HCT116 (cell line): ENCODE data around the gene GKAP1. TPM values are rescaled to one million over a fixed set of nuclear protein-coding genes. Genes with fewer than 3 reads are reported as not detected.

Source experiments
- ATAC-seq: fragments of 200-7000 bp; cut with Tn5 transposase; 2 replicates; pipeline ENCODE4 v1.9.1; 2020; ENCODE audit warnings: mild to moderate bottlenecking, moderate library complexity
- BruUV-seq: library from RNA; stranded (reverse); fragments of 400-500 nt; replicated peaks from 2 replicates; lab custom pipeline; 2021; lab: Mats Ljungman, UMichigan
- CTCF ChIA-PET: fragments of 300-600 bp; sonication (Branson Sonifier 250); formaldehyde crosslinking; loops from one replicate; lab custom pipeline; 2021; ENCODE audit warnings: antibody characterized with exemption; lab: Charles Lee
- POLR2A ChIA-PET: fragments of 300-600, 350-600 bp; sonication (Branson Sonifier 250); formaldehyde crosslinking; loops from one replicate; lab custom pipeline; 2021; ENCODE audit warnings: antibody characterized with exemption; lab: Charles Lee
- RAD21 ChIA-PET, 2 experiments: fragments of 300-600 bp; sonication (Branson Sonifier 250); formaldehyde crosslinking; loops; one replicate each; lab custom pipeline; 2023; ENCODE audit warnings: low total read pairs in 2 of 2; ENCODE audit not compliant: uncharacterized antibody in 2 of 2, unreplicated experiment in 2 of 2, low non-redundant PET in 1 of 2; lab: Charles Lee
- DNase-seq: peaks from one replicate; pipeline ENCODE4 v3.0.0-alpha.2; 2010; ENCODE audit warnings: low read depth, low spot score
- H2AFZ ChIP-seq: fragments of 200-600 bp; shearing (Covaris generic), sonication (generic); 2 replicates; pipeline ENCODE4 v1.6.1; 2017; ENCODE audit warnings: low read depth, mixed run types, mixed read lengths, antibody characterized with exemption, low read length; ENCODE audit not compliant: poor library complexity, severe bottlenecking
- H3K27ac ChIP-seq: 2 replicates; pipeline ENCODE4 v1.5.1; 2012; ENCODE audit warnings: low read depth, low read length
- H3K27me3 ChIP-seq: fragments of 200-600 bp; sonication (generic); 2 replicates; pipeline ENCODE4 v1.6.1; 2016; ENCODE audit warnings: mixed run types, low read length, mixed read lengths; ENCODE audit not compliant: insufficient read depth
- H3K36me3 ChIP-seq, 2 experiments: fragments of 200-500 bp in 1 of 2; fragments of 200-600 bp in 1 of 2; sonication (Bioruptor generic) in 1 of 2; sonication (generic) in 1 of 2; 2 replicates each; pipeline versions ENCODE4 v1.5.1 to v1.6.1; 2014 to 2016; ENCODE audit warnings: low read length in 2 of 2, inconsistent platforms in 1 of 2, mixed read lengths in 1 of 2, mixed run types in 1 of 2; ENCODE audit not compliant: insufficient read depth in 2 of 2, control insufficient read depth in 1 of 2
- H3K4me1 ChIP-seq, 2 experiments: fragments of 200-600 bp in 1 of 2; sonication (generic) in 1 of 2; 2 replicates each; pipeline versions ENCODE4 v1.5.1 to v1.6.1; 2012 to 2017; ENCODE audit warnings: low read length in 2 of 2, inconsistent platforms in 1 of 2, mild to moderate bottlenecking in 1 of 2, mixed read lengths in 1 of 2, mixed run types in 1 of 2, moderate library complexity in 1 of 2; ENCODE audit not compliant: insufficient read depth in 2 of 2, control insufficient read depth in 1 of 2
- H3K4me2 ChIP-seq: fragments of 200-600 bp; sonication (generic); 2 replicates; pipeline ENCODE4 v1.6.1; 2017; ENCODE audit warnings: mixed run types, low read length, mixed read lengths
- H3K4me3 ChIP-seq, 2 experiments: fragments of 200-600 bp in 1 of 2; sonication (generic) in 1 of 2; replicated peaks in 1 of 2; 2 replicates each; pipeline ENCODE4 v1.5.1; 2011 to 2016; ENCODE audit warnings: low read length in 2 of 2, control low read depth in 1 of 2, low read depth in 1 of 2, mild to moderate bottlenecking in 1 of 2, mixed read lengths in 1 of 2, mixed run types in 1 of 2
- H3K79me2 ChIP-seq: fragments of 200-600 bp; sonication (generic); 2 replicates; pipeline ENCODE4 v1.6.1; 2017; ENCODE audit warnings: mild to moderate bottlenecking, mixed run types, low read length, moderate library complexity, mixed read lengths; ENCODE audit not compliant: insufficient read depth
- H3K9ac ChIP-seq: fragments of 200-600 bp; sonication (generic); 2 replicates; pipeline ENCODE4 v1.6.1; 2016; ENCODE audit warnings: low read length, mixed read lengths
- H3K9me2 ChIP-seq: fragments of 200-600 bp; sonication (generic), shearing (Covaris generic); 2 replicates; pipeline ENCODE4 v1.6.1; 2017; ENCODE audit warnings: mixed run types, mild to moderate bottlenecking, moderate library complexity; ENCODE audit not compliant: insufficient read depth
- H3K9me3 ChIP-seq, 2 experiments: fragments of 200-500 bp in 1 of 2; fragments of 200-600 bp in 1 of 2; sonication (Bioruptor generic) in 1 of 2; sonication (generic) in 1 of 2; 2 replicates each; pipeline ENCODE4 v1.6.1; 2014 to 2017; ENCODE audit warnings: low read length in 2 of 2, mixed read lengths in 2 of 2, inconsistent platforms in 1 of 2, low read depth in 1 of 2, mild to moderate bottlenecking in 1 of 2, mixed run types in 1 of 2, moderate library complexity in 1 of 2; ENCODE audit not compliant: control insufficient read depth in 1 of 2, insufficient read depth in 1 of 2
- H4K20me1 ChIP-seq: fragments of 200-600 bp; sonication (generic), shearing (Covaris generic); 2 replicates; pipeline ENCODE4 v1.6.1; 2017; ENCODE audit warnings: mixed run types, mild to moderate bottlenecking, moderate library complexity; ENCODE audit not compliant: insufficient read depth
- CTCF ChIP-seq, 3 experiments: fragments of 200-600 bp in 1 of 3; sonication (generic) in 1 of 3; IDR thresholded peaks in 2 of 3; conservative IDR thresholded peaks in 1 of 3; 2 replicates each; pipeline ENCODE4 v1.5.1; 2012 to 2017; ENCODE audit warnings: low read depth in 2 of 3, low read length in 2 of 3, antibody characterized with exemption in 1 of 3, borderline replicate concordance in 1 of 3, control low read depth in 1 of 3, mild to moderate bottlenecking in 1 of 3, mixed read lengths in 1 of 3, mixed run types in 1 of 3, moderate library complexity in 1 of 3; ENCODE audit not compliant: insufficient read depth in 1 of 3
- SP1 ChIP-seq: IDR thresholded peaks from 2 replicates; pipeline ENCODE4 v1.6.1; 2012; ENCODE audit warnings: low read depth
- intact Hi-C: fragments of 100-400 bp; cut with micrococcal nuclease; formaldehyde crosslinking; loops from 2 replicates; pipeline ENCODE4 v1.10.0; 2022
- total RNA-seq: library from RNA; stranded (reverse); gene quantifications from one replicate; pipeline ENCODE4 v1.2.1, GENCODE V29; 2021; ENCODE audit not compliant: unreplicated experiment
- TF ChIP-seq, protein P1 (sequence below): IDR thresholded peaks from 2 replicates; pipeline ENCODE4 v1.6.1; 2011; ENCODE audit warnings: mild to moderate bottlenecking, low read length, moderate library complexity; ENCODE audit not compliant: insufficient replicate concordance; ENCODE audit errors: extremely low read depth

The GKAP1 gene
- total RNA-seq, 1 experiment from 2014 or later = 6.8 TPM

GRCh38 chr9:83715794-83716193, 101.8 kb downstream of the GKAP1 start:
- H2AFZ ChIP-seq = no peak overlapping the region
- TF ChIP-seq CTCF (IDR thresholded peaks at IDR 0.05 in 2 of 3, conservative IDR thresholded peaks at IDR 0.05 in 1 of 3; ENCODE audit: borderline replicate concordance in 1 of 3, insufficient read depth in 1 of 3, low read depth in 2 of 3, low read length in 2 of 3) = no peak
- TF ChIP-seq, protein P1, sequence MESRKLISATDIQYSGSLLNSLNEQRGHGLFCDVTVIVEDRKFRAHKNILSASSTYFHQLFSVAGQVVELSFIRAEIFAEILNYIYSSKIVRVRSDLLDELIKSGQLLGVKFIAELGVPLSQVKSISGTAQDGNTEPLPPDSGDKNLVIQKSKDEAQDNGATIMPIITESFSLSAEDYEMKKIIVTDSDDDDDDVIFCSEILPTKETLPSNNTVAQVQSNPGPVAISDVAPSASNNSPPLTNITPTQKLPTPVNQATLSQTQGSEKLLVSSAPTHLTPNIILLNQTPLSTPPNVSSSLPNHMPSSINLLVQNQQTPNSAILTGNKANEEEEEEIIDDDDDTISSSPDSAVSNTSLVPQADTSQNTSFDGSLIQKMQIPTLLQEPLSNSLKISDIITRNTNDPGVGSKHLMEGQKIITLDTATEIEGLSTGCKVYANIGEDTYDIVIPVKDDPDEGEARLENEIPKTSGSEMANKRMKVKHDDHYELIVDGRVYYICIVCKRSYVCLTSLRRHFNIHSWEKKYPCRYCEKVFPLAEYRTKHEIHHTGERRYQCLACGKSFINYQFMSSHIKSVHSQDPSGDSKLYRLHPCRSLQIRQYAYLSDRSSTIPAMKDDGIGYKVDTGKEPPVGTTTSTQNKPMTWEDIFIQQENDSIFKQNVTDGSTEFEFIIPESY = no peak
- DNase-seq (no peak), ATAC-seq (no peak)
- H3K9me2 ChIP-seq = no peaks in the 10 kb centered on the region
- H3K4me1 ChIP-seq = no peaks in the 10 kb centered on the region
- no peak overlapping the region for H3K4me2 ChIP-seq
- POLR2A ChIA-PET = no interaction called here
- H4K20me1 ChIP-seq = no peaks in the 10 kb centered on the region
- no peaks in the 10 kb centered on the region for H3K79me2 ChIP-seq
- intact Hi-C loops = no loop called here
- no peaks in the 10 kb centered on the region for H3K36me3 ChIP-seq
- H3K27ac ChIP-seq = no peak overlapping the region
- no peaks in the 10 kb centered on the region; a peak in 1 of 4 replicates for H3K9me3 ChIP-seq
- BruUV-seq = no TSS peak
- RAD21 ChIA-PET = no interaction called here
- H3K27me3 ChIP-seq = no peaks in the 10 kb centered on the region
- CTCF ChIA-PET = no interaction called here
- no peak overlapping the region for H3K4me3 ChIP-seq
- H3K9ac ChIP-seq = no peak overlapping the region

DNA sequence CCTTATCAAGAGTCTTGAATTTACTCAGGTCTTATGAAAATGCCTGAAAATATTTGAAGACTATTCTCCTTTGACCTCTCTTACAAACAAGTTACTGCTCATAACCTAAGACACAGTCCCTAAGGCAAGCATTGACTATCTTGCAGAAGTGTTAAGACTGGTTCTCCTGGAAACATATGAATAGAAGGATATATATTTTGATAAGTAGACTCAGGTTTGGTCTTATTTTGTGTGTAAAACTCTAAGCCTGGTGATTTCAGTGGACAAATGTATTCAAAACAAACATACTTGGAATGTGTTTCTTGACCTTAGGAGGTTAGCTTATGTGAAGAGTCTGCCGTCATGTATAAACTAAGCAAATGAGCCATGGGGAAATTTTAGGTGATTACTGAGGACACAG, 102.3 kb downstream of the GKAP1 start:
- no peak for ATAC-seq
- intact Hi-C loops = no loop called here
- no peaks in the 10 kb centered on the region for H4K20me1 ChIP-seq
- H3K4me2 ChIP-seq = no peak overlapping the region
- no peak overlapping the region for H3K4me3 ChIP-seq
- H3K36me3 ChIP-seq = no peaks in the 10 kb centered on the region
- no peaks in the 10 kb centered on the region for H3K4me1 ChIP-seq
- H3K9ac ChIP-seq = no peak overlapping the region
- TF ChIP-seq CTCF (IDR thresholded peaks at IDR 0.05 in 2 of 3, conservative IDR thresholded peaks at IDR 0.05 in 1 of 3; ENCODE audit: borderline replicate concordance in 1 of 3, insufficient read depth in 1 of 3, low read depth in 2 of 3, low read length in 2 of 3) (no peak), SP1 (no peak)
- no peak for DNase-seq
- no peak overlapping the region for H2AFZ ChIP-seq
- H3K79me2 ChIP-seq = no peaks in the 10 kb centered on the region
- ChIA-PET POLR2A (no interaction called here), CTCF (no interaction called here), RAD21 (no interaction called here)
- no peaks in the 10 kb centered on the region for H3K9me2 ChIP-seq
- no TSS peak for BruUV-seq
- H3K9me3 ChIP-seq = no peaks in the 10 kb centered on the region; a peak in 1 of 4 replicates
- H3K27me3 ChIP-seq = no peaks in the 10 kb centered on the region
- no peak overlapping the region for H3K27ac ChIP-seq
